GM19238 (cell line): ENCODE measurements around the gene DNAJC16.

ENCODE experiments used
- DNase-seq: peaks from one replicate; pipeline ENCODE4 v3.0.0; 2011; ENCODE audit warnings: low spot score; ENCODE audit not compliant: insufficient read length

Gene DNAJC16

GRCh38 chr1:15538771-15539170 is 12.1 kb downstream of the DNAJC16 start:
- no peak for DNase-seq

GRCh38 chr1:15540186-15540585 is 13.5 kb downstream of the DNAJC16 start:
- no peak for DNase-seq

GRCh38 chr1:15541231-15541792 is 14.7 kb downstream of the DNAJC16 start:
- no peak for DNase-seq

GRCh38 chr1:15542388-15543250 is 16.0 kb downstream of the DNAJC16 start:
- no peak for DNase-seq

GRCh38 chr1:15543251-15543588 is 16.6 kb downstream of the DNAJC16 start:
- DNase-seq: no peak

- DNase-seq: no peak
Observed at GRCh38 chr1:15543589-15544568, 17.2 kb downstream of the DNAJC16 start.

- DNase-seq: no peak
Observed at GRCh38 chr1:15546641-15547040, 20.0 kb downstream of the DNAJC16 start.

GRCh38 chr1:15550573-15550972 is 23.9 kb downstream of the DNAJC16 start:
- no peak for DNase-seq

- no peak for DNase-seq
Observed at GRCh38 chr1:15557008-15557407, 30.4 kb downstream of the DNAJC16 start.

GRCh38 chr1:15557594-15557993 is 30.9 kb downstream of the DNAJC16 start:
- DNase-seq: no peak

- DNase-seq: no peak
Observed at GRCh38 chr1:15558516-15558915, 31.9 kb downstream of the DNAJC16 start.

- no peak for DNase-seq
Observed at GRCh38 chr1:15559189-15559810, 32.7 kb downstream of the DNAJC16 start.

- DNase-seq: no peak
Observed at GRCh38 chr1:15568387-15569073, 41.9 kb downstream of the DNAJC16 start.

GRCh38 chr1:15570861-15571260 is 44.2 kb downstream of the DNAJC16 start:
- no peak for DNase-seq

GRCh38 chr1:15571266-15571665 is 44.6 kb downstream of the DNAJC16 start:
- DNase-seq: no peak

- DNase-seq: no peak
Observed at GRCh38 chr1:15573477-15573876, 46.8 kb downstream of the DNAJC16 start.

GRCh38 chr1:15574741-15575140 is 48.1 kb downstream of the DNAJC16 start:
- no peak for DNase-seq

- DNase-seq: no peak
Observed at GRCh38 chr1:15575549-15576150, 49.0 kb downstream of the DNAJC16 start.

GRCh38 chr1:15577691-15578090 is 51.0 kb downstream of the DNAJC16 start:
- DNase-seq: no peak

GRCh38 chr1:15578921-15579682 is 52.5 kb downstream of the DNAJC16 start:
- peak; percentile 27 for DNase-seq
